ENCODE data around the gene NEK6.

Gene NEK6

DNA sequence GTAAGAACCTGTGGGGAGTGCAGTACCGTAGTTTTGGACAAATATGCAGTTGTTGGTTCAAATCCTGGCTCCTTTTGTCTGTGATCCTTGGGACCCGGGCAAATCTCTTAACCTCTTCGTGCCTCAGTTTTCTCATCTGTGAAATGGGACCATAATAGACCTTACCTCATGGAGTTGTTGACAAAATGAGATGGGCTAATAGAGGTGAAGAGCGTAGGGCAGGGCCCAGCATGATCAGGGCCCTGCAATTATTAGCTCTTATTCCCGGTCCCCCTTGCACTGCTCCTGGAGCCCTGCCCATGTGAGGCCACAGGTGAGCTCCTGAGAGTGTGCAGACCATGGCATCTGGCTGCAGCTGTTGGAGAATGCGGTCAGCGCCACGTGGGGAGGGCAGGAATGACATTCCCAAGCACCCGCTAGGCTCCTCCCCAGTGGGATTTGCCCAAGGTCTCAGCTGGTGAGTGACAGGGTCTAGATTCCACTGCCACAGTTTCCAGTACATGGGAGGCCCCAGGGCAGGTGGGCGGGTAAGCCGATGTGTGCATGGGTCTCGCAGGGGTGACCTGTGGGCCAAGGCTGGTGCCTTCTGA is 41.0 kb downstream of the NEK6 start:
- Mint-ChIP-seq H3K27ac (peak overlapping the region in 1 of 3 experiments; percentile 5), H3K9me3 (no peaks in the 10 kb centered on the region), H3K36me3 (ENCODE audit: low read depth) (peaks cover 6% of the 10 kb centered on the region), H3K27me3 (ENCODE audit: low read depth) (no peaks in the 10 kb centered on the region), H3K4me1 (peaks cover 46% of the 10 kb centered on the region), H3K4me3 (no peak overlapping the region)
- TF ChIP-seq, protein P1, sequence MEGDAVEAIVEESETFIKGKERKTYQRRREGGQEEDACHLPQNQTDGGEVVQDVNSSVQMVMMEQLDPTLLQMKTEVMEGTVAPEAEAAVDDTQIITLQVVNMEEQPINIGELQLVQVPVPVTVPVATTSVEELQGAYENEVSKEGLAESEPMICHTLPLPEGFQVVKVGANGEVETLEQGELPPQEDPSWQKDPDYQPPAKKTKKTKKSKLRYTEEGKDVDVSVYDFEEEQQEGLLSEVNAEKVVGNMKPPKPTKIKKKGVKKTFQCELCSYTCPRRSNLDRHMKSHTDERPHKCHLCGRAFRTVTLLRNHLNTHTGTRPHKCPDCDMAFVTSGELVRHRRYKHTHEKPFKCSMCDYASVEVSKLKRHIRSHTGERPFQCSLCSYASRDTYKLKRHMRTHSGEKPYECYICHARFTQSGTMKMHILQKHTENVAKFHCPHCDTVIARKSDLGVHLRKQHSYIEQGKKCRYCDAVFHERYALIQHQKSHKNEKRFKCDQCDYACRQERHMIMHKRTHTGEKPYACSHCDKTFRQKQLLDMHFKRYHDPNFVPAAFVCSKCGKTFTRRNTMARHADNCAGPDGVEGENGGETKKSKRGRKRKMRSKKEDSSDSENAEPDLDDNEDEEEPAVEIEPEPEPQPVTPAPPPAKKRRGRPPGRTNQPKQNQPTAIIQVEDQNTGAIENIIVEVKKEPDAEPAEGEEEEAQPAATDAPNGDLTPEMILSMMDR (IDR thresholded peaks at IDR 0.05; ENCODE audit: unreplicated experiment in 3 of 3): no peak

DNA sequence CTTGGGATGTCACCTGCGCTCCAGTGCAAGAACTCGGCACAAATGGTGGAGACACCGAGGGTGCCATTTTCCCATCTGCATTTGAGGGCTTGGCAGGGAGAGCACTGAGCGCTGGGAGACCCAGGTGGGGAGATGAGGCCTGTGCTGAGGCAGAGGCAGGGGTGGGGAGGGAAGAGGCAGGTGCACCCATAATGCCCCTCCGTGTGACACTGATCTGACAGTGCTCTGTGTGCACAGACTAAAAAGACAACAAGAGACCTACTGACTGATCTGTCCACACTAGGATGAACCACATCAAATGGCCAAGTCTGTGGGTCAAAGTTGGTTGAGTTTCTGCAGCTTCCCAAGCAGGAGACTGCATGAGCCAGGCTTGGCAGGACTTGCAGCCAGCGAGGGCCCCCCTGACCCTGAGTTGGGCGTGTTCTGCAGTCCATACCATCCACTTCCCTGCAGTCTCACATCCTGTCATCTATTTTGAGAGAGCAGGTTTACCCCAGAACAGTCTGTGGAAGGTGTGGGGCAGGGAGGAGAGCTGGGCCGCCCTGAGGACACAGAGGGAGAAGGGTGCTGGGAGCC is 41.9 kb downstream of the NEK6 start:
- H3K4me1 Mint-ChIP-seq: peaks cover 40% of the 10 kb centered on the region
- no peaks in the 10 kb centered on the region for H3K9me3 Mint-ChIP-seq
- H3K4me3 Mint-ChIP-seq: no peak overlapping the region
- H3K27ac Mint-ChIP-seq: peak overlapping the region in 1 of 3 experiments; percentile 5
- H3K36me3 Mint-ChIP-seq (ENCODE audit: low read depth): peaks cover 7% of the 10 kb centered on the region
- H3K27me3 Mint-ChIP-seq (ENCODE audit: low read depth): no peaks in the 10 kb centered on the region
- TF ChIP-seq, protein P1 (IDR thresholded peaks at IDR 0.05; ENCODE audit: unreplicated experiment in 3 of 3): no peak

DNA sequence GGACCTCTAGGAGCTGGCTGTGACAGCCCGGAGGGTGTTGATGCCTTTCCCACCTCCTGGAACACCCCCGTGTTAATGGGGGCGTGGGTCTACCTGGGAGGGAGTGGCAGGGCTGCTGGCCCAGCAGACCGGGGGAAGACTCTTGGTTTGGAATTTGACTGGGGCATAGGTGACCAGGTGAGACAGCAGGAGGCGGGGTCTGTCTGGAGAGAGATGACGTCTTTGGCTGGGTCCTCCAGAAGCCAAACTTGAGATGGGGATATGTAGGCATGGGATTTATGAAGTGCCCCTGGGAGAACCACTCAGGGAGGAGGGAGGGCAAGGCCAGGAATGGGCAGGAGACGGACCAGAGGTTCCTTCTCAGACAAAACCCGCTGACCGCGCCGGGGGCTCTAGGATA is 42.6 kb downstream of the NEK6 start:
- no peaks in the 10 kb centered on the region for H3K9me3 Mint-ChIP-seq
- H3K27ac Mint-ChIP-seq: peak overlapping the region in 1 of 3 experiments; percentile 65
- TF ChIP-seq, protein P1 (IDR thresholded peaks at IDR 0.05; ENCODE audit: unreplicated experiment in 3 of 3): no peak
- H3K4me1 Mint-ChIP-seq: peaks cover 33% of the 10 kb centered on the region
- peaks cover 11% of the 10 kb centered on the region for H3K36me3 Mint-ChIP-seq (ENCODE audit: low read depth)
- no peaks in the 10 kb centered on the region for H3K27me3 Mint-ChIP-seq (ENCODE audit: low read depth)
- no peak overlapping the region for H3K4me3 Mint-ChIP-seq

DNA sequence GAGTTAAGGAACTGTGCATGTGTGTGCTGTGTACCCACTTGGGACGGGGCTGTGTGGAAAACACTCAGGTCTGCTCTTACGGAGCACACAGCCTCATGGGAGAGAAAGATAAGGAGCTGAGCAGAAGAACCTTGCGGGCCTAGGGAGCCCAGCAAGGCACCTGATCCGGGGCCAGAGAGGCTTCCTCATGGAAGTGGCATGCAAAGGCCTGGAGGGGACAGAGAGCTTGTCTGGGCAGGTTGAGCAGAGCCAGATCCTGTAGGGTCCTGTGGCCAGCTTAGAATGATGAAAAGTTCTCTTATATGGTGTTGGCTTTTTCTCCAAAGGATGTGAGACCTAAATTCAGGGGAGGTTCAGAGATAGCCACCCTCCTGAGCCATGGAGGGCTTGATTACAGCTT is 45.2 kb downstream of the NEK6 start:
- no peak overlapping the region for H3K4me3 Mint-ChIP-seq
- peaks cover 17% of the 10 kb centered on the region for H3K36me3 Mint-ChIP-seq (ENCODE audit: low read depth)
- H3K9me3 Mint-ChIP-seq: no peaks in the 10 kb centered on the region

DNA sequence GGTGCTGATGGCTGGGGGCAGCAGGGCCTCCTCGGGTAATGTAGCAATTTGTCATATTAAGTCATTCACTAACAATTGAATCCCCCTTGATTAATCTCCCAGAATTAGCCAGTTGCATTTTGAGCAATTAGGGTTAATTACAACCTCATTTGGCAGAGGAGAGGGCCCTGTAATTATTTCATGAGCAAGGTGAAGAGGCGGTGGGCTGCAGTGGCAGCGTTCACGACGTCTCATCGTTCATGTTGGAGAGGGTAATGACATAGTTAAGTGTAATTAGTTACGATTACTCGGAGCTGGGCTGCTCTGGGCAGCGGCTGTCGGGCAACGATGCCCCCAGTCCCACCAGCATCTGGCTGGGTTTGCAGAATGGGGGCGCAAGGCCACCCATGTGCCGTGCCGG is 46.0 kb downstream of the NEK6 start:
- no peaks in the 10 kb centered on the region for H3K27me3 Mint-ChIP-seq (ENCODE audit: low read depth)
- H3K4me3 Mint-ChIP-seq: no peak overlapping the region
- peaks cover 18% of the 10 kb centered on the region for H3K4me1 Mint-ChIP-seq
- no peaks in the 10 kb centered on the region for H3K9me3 Mint-ChIP-seq
- H3K36me3 Mint-ChIP-seq (ENCODE audit: low read depth): peaks cover 17% of the 10 kb centered on the region
- TF ChIP-seq, protein P1 (IDR thresholded peaks at IDR 0.05; ENCODE audit: unreplicated experiment in 3 of 3): no peak
- no peak overlapping the region for H3K27ac Mint-ChIP-seq

More for the DNA sequence above, 45.2 kb downstream of the NEK6 start:
- H3K4me1 Mint-ChIP-seq: peaks cover 18% of the 10 kb centered on the region
- H3K27me3 Mint-ChIP-seq (ENCODE audit: low read depth): no peaks in the 10 kb centered on the region
- no peak overlapping the region for H3K27ac Mint-ChIP-seq
- TF ChIP-seq, protein P1 (IDR thresholded peaks at IDR 0.05; ENCODE audit: unreplicated experiment in 3 of 3): no peak

DNA sequence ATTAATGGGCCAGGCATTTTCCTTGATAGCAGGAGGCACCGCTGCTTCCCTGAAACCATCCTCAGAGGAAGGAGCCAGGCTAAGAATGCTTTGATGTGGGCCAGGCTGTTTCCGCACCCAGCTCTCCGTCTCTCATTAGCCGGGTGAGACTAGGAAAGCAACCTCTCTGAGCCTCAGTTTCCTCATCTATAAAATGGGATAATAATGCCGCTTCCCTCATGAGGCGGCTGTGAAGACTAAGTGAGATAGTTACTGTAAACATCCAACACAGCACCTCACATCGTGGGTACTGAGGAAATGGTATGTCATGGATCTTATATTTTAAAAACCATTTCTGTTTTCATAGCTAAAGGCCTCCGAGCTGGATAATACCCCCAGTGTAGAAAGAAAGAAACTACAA is 46.5 kb downstream of the NEK6 start:
- TF ChIP-seq, protein P1 (IDR thresholded peaks at IDR 0.05; ENCODE audit: unreplicated experiment in 3 of 3): no peak
- no peaks in the 10 kb centered on the region for H3K9me3 Mint-ChIP-seq

More for the DNA sequence above, 46.5 kb downstream of the NEK6 start:
- no peak overlapping the region for H3K27ac Mint-ChIP-seq
- no peak overlapping the region for H3K4me3 Mint-ChIP-seq
- H3K4me1 Mint-ChIP-seq: peaks cover 15% of the 10 kb centered on the region
- H3K27me3 Mint-ChIP-seq (ENCODE audit: low read depth): no peaks in the 10 kb centered on the region
- peaks cover 17% of the 10 kb centered on the region for H3K36me3 Mint-ChIP-seq (ENCODE audit: low read depth)
